ENCODE measurements around the gene GPR27. TPM values are rescaled to one million over a fixed set of nuclear protein-coding genes. Genes with fewer than 3 reads are reported as not detected.

The GPR27 gene
- total RNA-seq, 2 experiments from 2014 or later = 0.40 to 0.47 TPM

DNA sequence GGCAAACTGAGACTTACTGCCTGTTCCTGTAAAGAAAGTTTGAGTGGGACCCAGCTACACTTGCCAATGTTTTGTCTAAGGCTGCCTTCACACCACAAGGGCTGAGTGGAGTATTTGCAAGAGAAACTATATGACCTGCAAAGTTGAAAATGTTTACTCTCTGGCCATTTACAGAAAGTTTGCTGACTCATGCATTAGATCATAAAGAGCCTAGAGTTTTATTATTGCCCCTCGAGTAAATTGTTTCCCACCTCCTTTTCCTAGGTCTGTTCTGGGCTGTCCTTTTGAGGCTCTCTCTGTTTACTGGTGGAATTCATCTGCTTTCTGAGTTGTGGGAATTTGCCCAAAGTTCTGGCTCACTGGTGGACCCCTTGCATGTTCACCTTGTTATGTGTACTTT is 38.0 kb downstream of the GPR27 start:
- no peak for ATAC-seq
- H3K9me3 Mint-ChIP-seq = no peaks in the 10 kb centered on the region
- no peak overlapping the region for H3K27ac Mint-ChIP-seq
- no peaks in the 10 kb centered on the region for H3K4me1 Mint-ChIP-seq (ENCODE audit: low read depth)
- ChIA-PET CTCF (interaction anchor here (2.1 kb wide), 1 partner anchor 62 kb away, joined by 8 read pairs; no protein-coding TSS in a partner anchor), POLR2A (interaction anchor here (0.6 kb wide), 1 partner anchor 28 kb away, joined by 3 read pairs; no protein-coding TSS in a partner anchor)
- TF ChIP-seq, protein P1, sequence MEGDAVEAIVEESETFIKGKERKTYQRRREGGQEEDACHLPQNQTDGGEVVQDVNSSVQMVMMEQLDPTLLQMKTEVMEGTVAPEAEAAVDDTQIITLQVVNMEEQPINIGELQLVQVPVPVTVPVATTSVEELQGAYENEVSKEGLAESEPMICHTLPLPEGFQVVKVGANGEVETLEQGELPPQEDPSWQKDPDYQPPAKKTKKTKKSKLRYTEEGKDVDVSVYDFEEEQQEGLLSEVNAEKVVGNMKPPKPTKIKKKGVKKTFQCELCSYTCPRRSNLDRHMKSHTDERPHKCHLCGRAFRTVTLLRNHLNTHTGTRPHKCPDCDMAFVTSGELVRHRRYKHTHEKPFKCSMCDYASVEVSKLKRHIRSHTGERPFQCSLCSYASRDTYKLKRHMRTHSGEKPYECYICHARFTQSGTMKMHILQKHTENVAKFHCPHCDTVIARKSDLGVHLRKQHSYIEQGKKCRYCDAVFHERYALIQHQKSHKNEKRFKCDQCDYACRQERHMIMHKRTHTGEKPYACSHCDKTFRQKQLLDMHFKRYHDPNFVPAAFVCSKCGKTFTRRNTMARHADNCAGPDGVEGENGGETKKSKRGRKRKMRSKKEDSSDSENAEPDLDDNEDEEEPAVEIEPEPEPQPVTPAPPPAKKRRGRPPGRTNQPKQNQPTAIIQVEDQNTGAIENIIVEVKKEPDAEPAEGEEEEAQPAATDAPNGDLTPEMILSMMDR (IDR thresholded peaks at IDR 0.05) = no peak
- peaks cover 3% of the 10 kb centered on the region for H3K27me3 Mint-ChIP-seq
- no peak overlapping the region for H3K4me3 Mint-ChIP-seq
- intact Hi-C loops (cut with micrococcal nuclease) = no loop called here
- no peak for DNase-seq
- no peaks in the 10 kb centered on the region for H3K36me3 Mint-ChIP-seq (ENCODE audit: low read depth)

DNA sequence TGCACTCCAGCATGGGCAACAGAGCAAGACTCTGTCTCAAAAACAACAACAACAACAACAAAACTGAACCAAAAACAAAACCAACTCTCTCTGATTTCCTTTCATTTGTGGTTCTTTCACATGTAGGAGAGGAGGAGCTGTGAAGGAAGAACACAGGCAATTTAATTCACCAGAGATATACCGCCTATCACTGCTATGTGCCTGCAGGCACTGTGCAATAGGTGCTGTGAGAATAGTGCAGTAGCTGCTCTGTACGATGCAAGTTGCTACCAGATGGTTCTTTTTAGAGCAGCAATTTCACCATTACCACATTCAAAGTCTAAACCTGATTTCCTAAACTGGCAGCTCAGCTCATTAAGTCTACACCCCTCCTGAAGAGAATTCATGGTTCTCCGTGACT is 42.6 kb downstream of the GPR27 start:
- ATAC-seq = no peak
- CTCF ChIA-PET = no interaction called here
- TF ChIP-seq, protein P1 (IDR thresholded peaks at IDR 0.05) = no peak
- no peaks in the 10 kb centered on the region for H3K9me3 Mint-ChIP-seq
- no peak overlapping the region for H3K27ac Mint-ChIP-seq
- POLR2A ChIA-PET = no interaction called here
- H3K27me3 Mint-ChIP-seq = peaks cover 4% of the 10 kb centered on the region
- intact Hi-C loops (cut with micrococcal nuclease) = no loop called here
- H3K4me3 Mint-ChIP-seq = no peak overlapping the region
- H3K36me3 Mint-ChIP-seq (ENCODE audit: low read depth) = no peaks in the 10 kb centered on the region
- no peaks in the 10 kb centered on the region for H3K4me1 Mint-ChIP-seq (ENCODE audit: low read depth)
- DNase-seq = no peak

DNA sequence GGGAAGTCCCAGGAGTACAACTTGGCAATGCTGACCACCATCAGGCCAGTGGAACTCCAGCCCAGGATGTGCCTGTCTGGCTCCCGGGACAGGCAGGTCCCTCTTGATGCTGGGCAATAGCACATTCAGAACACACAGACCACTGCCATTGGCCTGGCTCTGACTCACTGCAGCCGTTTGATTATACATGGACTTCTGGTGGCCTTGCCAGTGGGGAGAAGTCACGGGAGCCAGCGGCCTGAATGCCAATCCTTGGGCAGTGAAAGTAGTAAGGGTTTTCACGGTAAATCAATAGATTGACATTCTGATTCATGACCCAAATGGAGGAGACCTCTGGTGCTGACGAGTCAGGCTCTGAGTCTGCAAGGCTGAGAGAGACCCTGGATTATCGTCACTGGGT is 43.8 kb downstream of the GPR27 start:
- intact Hi-C loops (cut with micrococcal nuclease) = no loop called here
- POLR2A ChIA-PET = no interaction called here

DNA sequence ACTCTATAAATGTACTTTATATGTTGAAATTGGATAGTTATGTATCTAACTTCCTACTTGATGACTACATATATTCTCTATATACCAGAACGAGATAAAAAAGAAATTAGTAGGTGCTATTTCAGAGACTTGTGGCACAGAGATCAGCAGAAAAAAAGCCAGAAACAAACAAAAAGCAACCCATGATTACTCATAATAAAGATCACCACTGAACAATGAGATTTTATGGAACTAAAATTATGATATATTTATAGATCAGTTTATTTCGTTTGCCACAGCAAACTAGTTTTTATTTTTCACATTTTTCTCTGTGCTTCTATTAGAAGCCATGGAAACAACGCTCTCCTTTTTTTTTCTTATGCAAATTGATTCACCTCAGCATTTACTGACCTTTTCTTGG is 46.4 kb downstream of the GPR27 start:
- no peak for DNase-seq
- Mint-ChIP-seq H3K4me3 (no peak overlapping the region), H3K36me3 (ENCODE audit: low read depth) (no peaks in the 10 kb centered on the region), H3K9me3 (no peaks in the 10 kb centered on the region), H3K27me3 (peaks cover 4% of the 10 kb centered on the region), H3K4me1 (ENCODE audit: low read depth) (no peaks in the 10 kb centered on the region), H3K27ac (no peak overlapping the region)
- ATAC-seq = no peak
- intact Hi-C loops (cut with micrococcal nuclease) = no loop called here
- ChIA-PET POLR2A (no interaction called here), CTCF (no interaction called here)
- TF ChIP-seq, protein P1 (IDR thresholded peaks at IDR 0.05) = no peak

More for the DNA sequence above, 43.8 kb downstream of the GPR27 start:
- H3K4me3 Mint-ChIP-seq = no peak overlapping the region
- no peak overlapping the region for H3K27ac Mint-ChIP-seq
- no peak for DNase-seq
- H3K36me3 Mint-ChIP-seq (ENCODE audit: low read depth) = no peaks in the 10 kb centered on the region
- ATAC-seq = no peak
- H3K9me3 Mint-ChIP-seq = no peaks in the 10 kb centered on the region
- CTCF ChIA-PET = no interaction called here
- no peaks in the 10 kb centered on the region for H3K4me1 Mint-ChIP-seq (ENCODE audit: low read depth)
- peaks cover 4% of the 10 kb centered on the region for H3K27me3 Mint-ChIP-seq
- TF ChIP-seq, protein P1 (IDR thresholded peaks at IDR 0.05) = no peak

DNA sequence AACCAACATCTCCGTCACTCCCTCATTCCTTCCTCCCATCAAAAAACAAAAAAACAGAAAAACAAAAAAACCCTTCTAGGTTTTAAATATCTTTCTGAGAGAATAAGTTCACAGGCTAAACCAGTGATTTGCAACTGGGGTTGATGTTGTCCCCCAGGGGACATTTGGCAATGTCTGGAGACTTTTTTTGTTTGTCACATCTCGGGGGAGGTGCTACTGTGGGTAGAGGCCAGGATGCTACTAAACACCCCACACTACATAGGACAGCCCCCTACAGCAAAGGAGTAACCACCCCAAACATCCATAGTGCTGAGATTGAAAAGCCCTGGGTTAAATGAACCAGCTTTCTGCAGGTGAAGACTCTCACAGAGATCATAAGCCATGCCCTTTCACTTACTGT is 48.3 kb downstream of the GPR27 start:
- TF ChIP-seq, protein P1 (IDR thresholded peaks at IDR 0.05) = no peak
- H3K27me3 Mint-ChIP-seq = peaks cover 7% of the 10 kb centered on the region
- ChIA-PET POLR2A (interaction anchor here (1.3 kb wide), 1 partner anchor 9 kb away, joined by 3 read pairs; no protein-coding TSS in a partner anchor), CTCF (no interaction called here)
- H3K4me1 Mint-ChIP-seq (ENCODE audit: low read depth) = no peaks in the 10 kb centered on the region
- ATAC-seq (no peak), DNase-seq (no peak)
- no peak overlapping the region for H3K27ac Mint-ChIP-seq
- no peak overlapping the region for H3K4me3 Mint-ChIP-seq
- intact Hi-C loops (cut with micrococcal nuclease) = no loop called here
- H3K9me3 Mint-ChIP-seq = no peaks in the 10 kb centered on the region
- no peaks in the 10 kb centered on the region for H3K36me3 Mint-ChIP-seq (ENCODE audit: low read depth)
